Nephron progenitor cell (in vitro differentiated cells): Measurements from ENCODE around the gene NOSIP.
A peak's percentile ranks its signal among the peaks of the same experiment; 100 is the strongest.

ENCODE experiments used
- DNase-seq: peaks from one replicate; pipeline ENCODE4 v3.0.0; 2021
- H3K27ac Mint-ChIP-seq: 2 replicates; pipeline ENCODE4 v1.8.0; 2021; ENCODE audit warnings: mild to moderate bottlenecking, moderate library complexity, mixed read lengths
- H3K27me3 Mint-ChIP-seq: 2 replicates; pipeline ENCODE4 v1.8.0; 2021; ENCODE audit warnings: mild to moderate bottlenecking, low read depth, mixed read lengths; ENCODE audit not compliant: poor library complexity
- H3K36me3 Mint-ChIP-seq: 2 replicates; pipeline ENCODE4 v1.8.0; 2021; ENCODE audit warnings: low read depth, mixed read lengths
- H3K4me1 Mint-ChIP-seq: 2 replicates; pipeline ENCODE4 v1.8.0; 2021; ENCODE audit warnings: mixed read lengths
- H3K4me3 Mint-ChIP-seq: 2 replicates; pipeline ENCODE4 v1.8.0; 2021; ENCODE audit warnings: mild to moderate bottlenecking, moderate library complexity, mixed read lengths
- H3K9me3 Mint-ChIP-seq: 2 replicates; pipeline ENCODE4 v1.8.0; 2021; ENCODE audit warnings: mild to moderate bottlenecking, moderate library complexity, mixed read lengths
- TF ChIP-seq, protein P1 (sequence below): fragments of 200-600 bp; sonication (generic); IDR thresholded peaks from 2 replicates; pipeline ENCODE4 v1.5.0; 2021; ENCODE audit warnings: antibody characterized with exemption

Gene NOSIP

DNA sequence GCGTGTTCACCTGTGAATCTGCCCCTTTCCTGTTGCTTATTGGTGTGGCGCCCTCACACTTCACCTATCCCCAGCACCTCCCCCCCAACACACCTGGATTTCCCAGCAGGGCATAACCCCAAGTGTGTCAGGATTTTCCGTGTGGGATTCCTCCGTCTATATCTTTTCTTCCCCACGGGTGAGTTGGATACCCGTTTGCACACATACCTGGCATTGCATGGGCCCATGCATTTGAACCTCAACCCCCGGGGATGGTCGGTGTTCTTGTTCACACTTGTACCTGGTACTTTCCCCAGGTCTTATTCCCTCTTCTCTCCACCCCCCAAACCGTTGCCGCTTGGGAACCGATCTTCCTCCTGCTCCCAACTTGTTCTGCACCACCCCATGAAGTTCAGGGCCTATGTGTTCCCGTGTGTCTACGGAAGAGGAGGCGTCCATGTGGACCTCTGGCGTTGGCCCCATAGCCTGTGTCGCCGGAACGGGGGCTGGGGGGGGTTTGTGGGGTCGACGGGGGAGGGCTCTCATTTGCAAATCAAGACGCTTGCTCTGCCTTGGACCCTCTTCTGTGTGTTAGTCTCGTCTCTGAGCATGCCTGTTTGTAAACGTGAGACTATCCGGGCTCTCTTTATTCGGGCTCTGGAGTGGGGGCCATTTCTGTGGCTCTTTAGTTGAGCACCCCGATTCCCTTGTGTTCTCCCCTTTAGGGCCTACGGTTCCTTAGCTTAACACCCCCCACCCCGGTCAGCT lies 12.3 kb upstream of the NOSIP start:
- H3K4me3 Mint-ChIP-seq: peak overlapping the region; percentile 90
- peak; percentile 40 for DNase-seq
- peak overlapping the region; percentile 78 for H3K27ac Mint-ChIP-seq

DNA sequence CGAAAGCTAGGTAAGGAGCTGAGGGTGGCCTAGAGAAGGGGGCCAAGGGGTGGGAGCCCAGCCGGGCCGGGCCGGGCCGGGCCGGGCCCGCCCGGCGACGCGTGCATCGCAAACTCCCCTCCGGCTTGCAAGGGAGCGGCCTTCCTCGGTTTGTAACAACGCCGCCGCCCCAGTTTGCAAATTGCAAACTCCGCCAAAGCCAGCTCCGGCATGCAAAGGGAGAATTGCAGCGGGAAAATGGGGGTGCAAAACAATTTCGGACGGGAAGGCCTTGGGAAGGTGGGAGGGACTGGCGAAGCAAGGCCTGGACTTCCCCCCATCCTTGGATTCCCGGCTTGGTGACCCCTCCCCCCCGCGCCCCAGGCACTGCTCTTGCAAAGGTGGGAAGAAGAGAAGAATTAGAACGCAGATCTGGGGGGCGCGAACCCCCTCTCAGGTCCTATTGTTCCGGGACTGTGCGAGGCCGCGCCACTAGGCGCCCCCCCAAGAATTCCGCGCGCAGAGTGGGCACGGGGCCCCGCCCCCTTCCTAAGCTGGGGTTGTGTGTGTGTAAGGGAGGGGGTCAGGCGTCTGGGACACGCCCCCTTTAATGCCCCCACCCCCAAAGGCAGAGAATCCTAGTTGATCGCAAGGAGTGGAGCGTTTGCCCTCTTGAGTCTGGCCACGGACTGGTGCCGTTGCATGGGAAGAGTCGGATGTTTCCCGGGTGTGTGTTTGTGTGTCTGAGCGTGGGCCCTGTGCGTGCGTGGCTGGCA lies 11.6 kb upstream of the NOSIP start:
- Mint-ChIP-seq H3K9me3 (no peaks in the 10 kb centered on the region), H3K36me3 (peaks cover 9% of the 10 kb centered on the region), H3K4me3 (peak overlapping the region; percentile 90), H3K4me1 (peaks cover 38% of the 10 kb centered on the region), H3K27me3 (peaks cover 3% of the 10 kb centered on the region), H3K27ac (peak overlapping the region; percentile 78)
- peak; percentile 62 for DNase-seq
- TF ChIP-seq, protein P1, sequence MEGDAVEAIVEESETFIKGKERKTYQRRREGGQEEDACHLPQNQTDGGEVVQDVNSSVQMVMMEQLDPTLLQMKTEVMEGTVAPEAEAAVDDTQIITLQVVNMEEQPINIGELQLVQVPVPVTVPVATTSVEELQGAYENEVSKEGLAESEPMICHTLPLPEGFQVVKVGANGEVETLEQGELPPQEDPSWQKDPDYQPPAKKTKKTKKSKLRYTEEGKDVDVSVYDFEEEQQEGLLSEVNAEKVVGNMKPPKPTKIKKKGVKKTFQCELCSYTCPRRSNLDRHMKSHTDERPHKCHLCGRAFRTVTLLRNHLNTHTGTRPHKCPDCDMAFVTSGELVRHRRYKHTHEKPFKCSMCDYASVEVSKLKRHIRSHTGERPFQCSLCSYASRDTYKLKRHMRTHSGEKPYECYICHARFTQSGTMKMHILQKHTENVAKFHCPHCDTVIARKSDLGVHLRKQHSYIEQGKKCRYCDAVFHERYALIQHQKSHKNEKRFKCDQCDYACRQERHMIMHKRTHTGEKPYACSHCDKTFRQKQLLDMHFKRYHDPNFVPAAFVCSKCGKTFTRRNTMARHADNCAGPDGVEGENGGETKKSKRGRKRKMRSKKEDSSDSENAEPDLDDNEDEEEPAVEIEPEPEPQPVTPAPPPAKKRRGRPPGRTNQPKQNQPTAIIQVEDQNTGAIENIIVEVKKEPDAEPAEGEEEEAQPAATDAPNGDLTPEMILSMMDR: no peak

More for the DNA sequence above, 12.3 kb upstream of the NOSIP start:
- Mint-ChIP-seq H3K9me3 (no peaks in the 10 kb centered on the region), H3K36me3 (peaks cover 9% of the 10 kb centered on the region), H3K27me3 (peaks cover 3% of the 10 kb centered on the region), H3K4me1 (peaks cover 38% of the 10 kb centered on the region)
- TF ChIP-seq, protein P1: no peak

DNA sequence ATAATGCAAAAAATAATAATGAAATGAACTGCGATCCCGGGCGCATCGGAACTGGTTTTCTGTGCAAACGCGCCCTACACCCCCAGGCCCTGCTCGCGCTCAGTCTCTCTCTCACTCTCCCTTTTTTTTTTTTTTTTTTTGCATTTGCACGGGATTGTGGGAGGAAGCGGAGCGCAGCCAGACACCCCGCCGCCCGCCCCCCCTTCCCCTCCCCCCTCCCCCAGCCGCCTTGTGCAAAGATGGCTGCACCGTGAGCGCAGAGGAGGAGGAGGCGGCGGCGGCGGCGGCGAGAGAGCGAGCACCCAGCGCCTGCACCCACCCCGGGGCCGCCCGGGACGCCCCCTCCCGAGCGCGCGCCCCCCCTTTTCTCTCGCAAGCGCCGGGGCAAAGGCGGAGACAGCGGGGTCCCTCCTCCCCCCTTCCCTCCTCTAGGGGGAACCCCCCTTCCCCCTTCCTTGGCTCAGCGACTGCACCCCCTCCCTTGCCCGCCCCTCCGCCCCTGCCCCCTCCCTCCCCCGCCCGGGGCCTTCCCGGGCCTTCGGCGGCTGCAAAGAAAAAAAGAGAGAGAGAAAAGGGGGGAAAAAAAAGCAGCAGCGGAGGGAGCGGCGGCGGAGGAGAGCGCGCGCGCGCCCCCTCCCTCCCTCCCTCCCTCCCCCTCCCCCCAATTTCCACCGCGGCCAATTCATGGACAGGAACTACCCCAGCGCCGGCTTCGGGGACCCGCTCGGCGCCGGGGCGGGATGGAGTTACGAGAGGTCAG lies 10.8 kb upstream of the NOSIP start, which contains the start of gene PRR12:
PRR12 (plus strand) TSS at position 212 of the 760 bp plus-strand sequence; CDS start at position 685, 473 bp downstream.
- peak; percentile 67 for DNase-seq
- TF ChIP-seq, protein P1: no peak
- Mint-ChIP-seq H3K4me3 (peak within 1 kb of the TSS; percentile 90), H3K9me3 (no peaks in the 10 kb centered on the region), H3K27me3 (peaks cover 3% of the 10 kb centered on the region), H3K27ac (peak within 1 kb of the TSS; percentile 96), H3K4me1 (peaks cover 38% of the 10 kb centered on the region), H3K36me3 (peaks cover 9% of the 10 kb centered on the region)

DNA sequence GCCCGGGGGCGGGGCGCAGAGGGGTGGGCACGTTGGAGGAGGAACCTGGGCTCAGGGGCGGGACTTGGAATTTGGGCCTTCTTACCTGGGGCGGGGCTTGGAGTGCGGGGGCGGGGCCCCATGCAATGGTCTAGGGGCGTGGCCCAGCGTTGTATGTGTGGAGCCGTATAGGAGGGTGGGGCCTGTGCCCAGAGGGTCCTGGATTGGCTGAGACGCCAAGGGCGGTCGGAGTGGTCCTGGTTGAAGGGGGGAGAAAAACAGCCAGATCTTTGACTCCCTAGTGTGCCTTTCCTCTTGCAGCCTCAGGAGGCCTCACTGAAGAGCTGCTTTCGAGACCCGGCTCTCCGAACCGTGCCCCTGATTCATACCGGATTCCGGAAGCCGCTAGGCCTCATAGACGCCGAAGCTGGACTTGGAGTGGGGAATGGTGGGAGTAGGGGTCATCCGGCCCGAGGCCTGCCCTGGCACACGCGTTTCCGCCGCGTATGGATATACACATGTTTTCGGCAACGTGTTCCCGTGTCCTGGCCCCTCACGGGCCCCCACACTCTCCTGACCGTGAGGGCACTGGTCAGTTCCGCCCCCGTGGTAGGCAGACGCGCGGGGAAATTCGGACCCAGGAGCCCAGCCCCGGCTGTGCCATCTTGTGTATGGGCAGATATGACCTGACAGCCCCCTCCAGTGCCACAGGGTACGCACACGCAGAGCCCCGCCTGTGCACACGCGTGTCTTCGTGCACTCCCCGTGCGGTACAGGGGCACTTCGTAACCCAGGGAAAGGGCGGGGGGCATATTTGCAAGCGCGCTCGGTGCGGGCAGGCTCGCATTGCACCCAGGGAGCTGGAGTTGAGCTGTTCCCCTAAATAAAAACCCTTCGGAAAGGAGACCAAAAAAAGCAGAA lies 10.0 kb upstream of the NOSIP start:
- H3K9me3 Mint-ChIP-seq: no peaks in the 10 kb centered on the region
- peaks cover 41% of the 10 kb centered on the region for H3K4me1 Mint-ChIP-seq
- peak overlapping the region; percentile 90 for H3K4me3 Mint-ChIP-seq
- peak overlapping the region; percentile 96 for H3K27ac Mint-ChIP-seq
- peak; percentile 97 for DNase-seq
- H3K36me3 Mint-ChIP-seq: peaks cover 9% of the 10 kb centered on the region
- TF ChIP-seq, protein P1: no peak
- H3K27me3 Mint-ChIP-seq: peaks cover 3% of the 10 kb centered on the region

DNA sequence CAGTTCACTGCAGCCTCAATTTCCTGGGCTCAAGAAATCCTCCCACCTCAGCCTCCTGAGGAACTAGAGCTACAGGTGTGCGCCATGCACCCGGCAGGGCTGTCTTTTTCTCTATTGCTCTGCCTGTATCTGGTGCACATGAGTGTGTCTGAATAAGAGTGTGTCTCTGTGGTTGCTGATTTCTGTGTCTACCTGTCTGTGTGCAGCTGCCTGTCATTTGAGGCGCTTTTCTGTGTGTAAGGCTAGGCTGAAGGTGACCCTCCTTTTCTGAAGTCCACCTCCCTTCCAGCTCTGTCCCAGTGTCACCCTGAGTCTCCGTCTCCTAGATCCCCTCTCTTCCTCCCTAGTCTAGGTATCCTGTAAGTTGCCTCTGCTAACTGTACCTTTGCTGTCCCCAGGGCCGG lies 9.1 kb upstream of the NOSIP start:
- Mint-ChIP-seq H3K27me3 (peaks cover 3% of the 10 kb centered on the region), H3K9me3 (no peaks in the 10 kb centered on the region), H3K36me3 (peaks cover 7% of the 10 kb centered on the region), H3K27ac (no peak overlapping the region), H3K4me3 (no peak overlapping the region), H3K4me1 (peaks cover 48% of the 10 kb centered on the region)
- TF ChIP-seq, protein P1: no peak
- no peak for DNase-seq
